Measurements from ENCODE around the gene TMEM156.

TMEM156 gene

DNA sequence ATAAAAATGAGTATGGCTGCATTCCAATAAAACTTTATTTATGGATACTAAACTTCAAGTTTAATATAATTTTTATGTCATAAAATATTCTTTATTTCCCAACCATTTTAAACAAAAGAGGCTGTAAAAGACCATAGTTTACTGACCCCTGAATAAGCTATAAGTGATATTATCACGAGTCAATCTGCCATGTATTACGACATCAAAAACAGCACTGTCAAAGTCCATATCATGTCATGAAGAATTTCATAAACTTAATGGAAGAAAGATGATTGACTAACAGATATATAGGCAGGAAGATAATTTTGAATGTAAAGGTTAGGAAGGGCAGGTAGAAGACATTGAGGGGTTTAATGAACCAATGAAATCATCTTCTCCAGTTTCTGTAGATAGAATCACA, 18.2 kb downstream of the TMEM156 start:
- TF ChIP-seq, protein P1, sequence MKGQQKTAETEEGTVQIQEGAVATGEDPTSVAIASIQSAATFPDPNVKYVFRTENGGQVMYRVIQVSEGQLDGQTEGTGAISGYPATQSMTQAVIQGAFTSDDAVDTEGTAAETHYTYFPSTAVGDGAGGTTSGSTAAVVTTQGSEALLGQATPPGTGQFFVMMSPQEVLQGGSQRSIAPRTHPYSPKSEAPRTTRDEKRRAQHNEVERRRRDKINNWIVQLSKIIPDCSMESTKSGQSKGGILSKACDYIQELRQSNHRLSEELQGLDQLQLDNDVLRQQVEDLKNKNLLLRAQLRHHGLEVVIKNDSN (IDR thresholded peaks at IDR 0.05): no peak
- TF ChIP-seq EGR1 (IDR thresholded peaks at IDR 0.05): no peak
- no peak for TF ChIP-seq ZBTB7A (IDR thresholded peaks at IDR 0.05; ENCODE audit: low read depth)
- no peak for TF ChIP-seq CEBPB (IDR thresholded peaks at IDR 0.05)

DNA sequence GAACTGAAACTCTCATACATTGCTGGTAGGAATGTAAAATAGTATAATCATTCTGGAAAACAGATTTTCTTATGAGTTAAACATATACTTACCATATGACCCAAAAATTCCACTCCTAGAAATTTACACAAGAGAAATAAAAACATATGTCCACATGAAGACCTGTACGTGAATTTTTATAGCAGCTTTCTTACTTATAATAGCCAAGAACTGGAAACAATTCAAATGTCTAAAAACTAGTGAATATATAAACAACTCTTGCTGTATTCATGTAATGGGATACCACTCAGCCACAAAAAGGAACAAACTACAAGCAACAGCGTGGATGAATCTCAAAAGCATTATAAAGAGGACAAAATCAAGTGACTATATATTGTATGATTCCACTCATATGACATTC, 27.5 kb downstream of the TMEM156 start:
- TF ChIP-seq TAF1 (IDR thresholded peaks at IDR 0.05; ENCODE audit: low read depth) (no peak), YY1 (IDR thresholded peaks at IDR 0.05; ENCODE audit: low read depth) (no peak), TCF12 (IDR thresholded peaks at IDR 0.05; ENCODE audit: low read depth) (no peak), ZBTB7A (IDR thresholded peaks at IDR 0.05; ENCODE audit: low read depth) (no peak), RAD21 (IDR thresholded peaks at IDR 0.05; ENCODE audit: low read depth) (no peak), TEAD4 (IDR thresholded peaks at IDR 0.05) (no peak)
- TF ChIP-seq, protein P2, sequence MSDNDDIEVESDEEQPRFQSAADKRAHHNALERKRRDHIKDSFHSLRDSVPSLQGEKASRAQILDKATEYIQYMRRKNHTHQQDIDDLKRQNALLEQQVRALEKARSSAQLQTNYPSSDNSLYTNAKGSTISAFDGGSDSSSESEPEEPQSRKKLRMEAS (IDR thresholded peaks at IDR 0.05): no peak
- TF ChIP-seq, protein P3, sequence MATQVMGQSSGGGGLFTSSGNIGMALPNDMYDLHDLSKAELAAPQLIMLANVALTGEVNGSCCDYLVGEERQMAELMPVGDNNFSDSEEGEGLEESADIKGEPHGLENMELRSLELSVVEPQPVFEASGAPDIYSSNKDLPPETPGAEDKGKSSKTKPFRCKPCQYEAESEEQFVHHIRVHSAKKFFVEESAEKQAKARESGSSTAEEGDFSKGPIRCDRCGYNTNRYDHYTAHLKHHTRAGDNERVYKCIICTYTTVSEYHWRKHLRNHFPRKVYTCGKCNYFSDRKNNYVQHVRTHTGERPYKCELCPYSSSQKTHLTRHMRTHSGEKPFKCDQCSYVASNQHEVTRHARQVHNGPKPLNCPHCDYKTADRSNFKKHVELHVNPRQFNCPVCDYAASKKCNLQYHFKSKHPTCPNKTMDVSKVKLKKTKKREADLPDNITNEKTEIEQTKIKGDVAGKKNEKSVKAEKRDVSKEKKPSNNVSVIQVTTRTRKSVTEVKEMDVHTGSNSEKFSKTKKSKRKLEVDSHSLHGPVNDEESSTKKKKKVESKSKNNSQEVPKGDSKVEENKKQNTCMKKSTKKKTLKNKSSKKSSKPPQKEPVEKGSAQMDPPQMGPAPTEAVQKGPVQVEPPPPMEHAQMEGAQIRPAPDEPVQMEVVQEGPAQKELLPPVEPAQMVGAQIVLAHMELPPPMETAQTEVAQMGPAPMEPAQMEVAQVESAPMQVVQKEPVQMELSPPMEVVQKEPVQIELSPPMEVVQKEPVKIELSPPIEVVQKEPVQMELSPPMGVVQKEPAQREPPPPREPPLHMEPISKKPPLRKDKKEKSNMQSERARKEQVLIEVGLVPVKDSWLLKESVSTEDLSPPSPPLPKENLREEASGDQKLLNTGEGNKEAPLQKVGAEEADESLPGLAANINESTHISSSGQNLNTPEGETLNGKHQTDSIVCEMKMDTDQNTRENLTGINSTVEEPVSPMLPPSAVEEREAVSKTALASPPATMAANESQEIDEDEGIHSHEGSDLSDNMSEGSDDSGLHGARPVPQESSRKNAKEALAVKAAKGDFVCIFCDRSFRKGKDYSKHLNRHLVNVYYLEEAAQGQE (IDR thresholded peaks at IDR 0.05; ENCODE audit: low read depth): no peak

DNA sequence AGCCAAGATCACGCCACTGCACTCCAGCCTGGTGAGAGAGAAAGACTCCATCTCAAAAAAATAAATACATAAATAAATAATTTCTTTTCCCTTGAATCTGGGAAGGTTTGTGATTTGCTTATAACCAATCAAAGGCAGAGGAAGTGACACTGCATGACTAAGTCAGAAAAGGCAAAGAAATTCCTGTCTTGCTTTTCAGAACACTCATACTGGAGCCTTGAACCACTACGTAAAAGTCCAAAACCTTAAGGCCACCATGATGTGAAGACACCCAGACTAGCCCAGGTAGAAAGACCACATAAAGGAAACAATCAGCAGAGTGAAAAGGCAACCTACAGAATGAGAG, 36.6 kb downstream of the TMEM156 start:
- TF ChIP-seq, protein P3 (IDR thresholded peaks at IDR 0.05; ENCODE audit: low read depth): no peak
- TF ChIP-seq ZBTB7A (IDR thresholded peaks at IDR 0.05; ENCODE audit: low read depth): no peak
- no peak for TF ChIP-seq TEAD4 (IDR thresholded peaks at IDR 0.05)
- no peak for TF ChIP-seq TAF1 (IDR thresholded peaks at IDR 0.05; ENCODE audit: low read depth)
- TF ChIP-seq, protein P1 (IDR thresholded peaks at IDR 0.05): no peak
- no peak for TF ChIP-seq CREB1 (IDR thresholded peaks at IDR 0.05; ENCODE audit: low read depth)
- TF ChIP-seq RAD21 (IDR thresholded peaks at IDR 0.05; ENCODE audit: low read depth): no peak
- TF ChIP-seq TCF12 (IDR thresholded peaks at IDR 0.05; ENCODE audit: low read depth): no peak
- TF ChIP-seq FOXM1 (IDR thresholded peaks at IDR 0.05; ENCODE audit: borderline replicate concordance, low read depth): no peak
- TF ChIP-seq NFIC (IDR thresholded peaks at IDR 0.05): no peak
- TF ChIP-seq, protein P2 (IDR thresholded peaks at IDR 0.05): no peak
- TF ChIP-seq EGR1 (IDR thresholded peaks at IDR 0.05): no peak

DNA sequence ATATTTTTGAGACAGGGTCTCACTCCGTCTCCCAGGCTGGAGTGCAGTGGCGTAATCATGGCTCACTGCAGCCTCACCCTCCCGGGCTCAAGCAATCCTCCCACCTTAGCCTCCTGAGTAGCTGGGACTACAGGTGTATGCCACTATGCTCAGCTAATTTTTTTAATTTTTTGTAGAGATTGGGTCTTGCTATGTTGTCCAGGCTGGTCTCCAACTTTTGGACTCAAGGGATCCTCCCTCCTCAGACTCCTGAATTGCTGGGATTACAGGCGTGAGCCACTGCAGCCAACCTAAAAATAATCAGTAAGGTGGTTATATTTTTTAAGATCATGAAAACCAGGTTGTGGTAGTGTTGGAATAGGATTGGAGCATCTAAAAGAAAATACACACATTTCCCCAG, 38.1 kb downstream of the TMEM156 start:
- TF ChIP-seq TAF1 (IDR thresholded peaks at IDR 0.05; ENCODE audit: low read depth): no peak

DNA sequence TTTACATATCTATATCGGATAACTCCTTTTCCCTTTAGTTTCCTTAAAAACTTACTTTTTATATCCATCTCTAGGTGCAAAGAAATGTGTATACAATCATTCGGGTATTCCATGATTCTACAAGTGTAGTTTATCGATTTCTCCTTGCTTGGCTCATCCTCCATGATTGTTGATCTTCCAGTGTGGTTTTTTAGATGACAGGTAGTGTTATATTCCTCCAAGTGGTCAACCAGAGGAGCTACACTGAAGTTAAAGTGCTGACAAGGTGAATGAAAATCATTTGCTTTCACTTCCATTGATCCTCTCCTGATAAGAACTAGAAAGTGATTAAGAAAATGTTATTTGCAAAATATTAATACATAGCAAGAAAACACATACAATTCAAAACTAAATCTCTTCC, 38.5 kb downstream of the TMEM156 start:
- peak; percentile 24; the same call in 1 of the 2 replicates for TF ChIP-seq RAD21 (IDR thresholded peaks at IDR 0.05; ENCODE audit: low read depth)
- no peak for TF ChIP-seq TEAD4 (IDR thresholded peaks at IDR 0.05)

DNA sequence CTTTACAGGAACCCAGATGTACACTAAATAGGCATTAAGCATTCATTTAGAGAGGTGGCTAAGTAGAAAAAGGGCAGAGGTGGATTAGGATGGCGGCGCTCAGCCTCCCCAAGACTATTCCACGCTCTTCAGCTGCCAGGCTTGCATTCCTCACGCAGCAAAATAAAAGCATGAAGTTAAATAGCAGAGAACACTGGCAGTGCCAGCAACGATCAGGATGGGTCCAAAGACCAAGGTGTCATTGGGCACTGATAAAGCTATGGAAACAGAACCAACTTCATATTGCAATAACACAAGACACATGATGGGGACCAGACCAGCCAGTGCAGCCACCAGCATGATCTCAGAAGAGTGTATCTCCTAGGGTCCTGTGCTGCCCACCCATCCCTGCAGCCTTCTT, 42.0 kb downstream of the TMEM156 start:
- TF ChIP-seq YY1 (IDR thresholded peaks at IDR 0.05; ENCODE audit: low read depth) (no peak), EGR1 (IDR thresholded peaks at IDR 0.05) (no peak), CREB1 (IDR thresholded peaks at IDR 0.05; ENCODE audit: low read depth) (no peak)

DNA sequence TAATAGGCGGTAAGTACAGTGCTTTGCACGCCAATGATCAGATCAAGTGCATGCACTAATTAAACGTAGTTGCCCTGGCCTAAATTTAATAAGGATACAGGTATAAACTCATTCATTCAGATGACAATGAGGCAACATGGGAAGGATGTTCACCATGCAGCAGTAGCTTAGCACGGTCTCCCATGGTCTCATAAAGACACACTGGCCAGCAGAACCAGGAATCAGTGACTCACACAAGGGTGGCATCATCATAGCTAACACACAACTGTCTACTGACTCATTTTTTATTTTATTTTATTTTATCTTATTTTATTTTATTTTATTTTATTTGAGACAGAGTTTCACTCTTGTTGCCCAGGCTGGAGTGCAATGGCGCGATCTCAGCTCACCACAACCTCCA, 42.7 kb downstream of the TMEM156 start:
- TF ChIP-seq TCF12 (IDR thresholded peaks at IDR 0.05; ENCODE audit: low read depth): no peak
- TF ChIP-seq, protein P3 (IDR thresholded peaks at IDR 0.05; ENCODE audit: low read depth): no peak
- TF ChIP-seq TEAD4 (IDR thresholded peaks at IDR 0.05): no peak
- TF ChIP-seq EP300 (IDR thresholded peaks at IDR 0.05; ENCODE audit: borderline replicate concordance): no peak
- TF ChIP-seq CREB1 (IDR thresholded peaks at IDR 0.05; ENCODE audit: low read depth): no peak
- TF ChIP-seq, protein P2 (IDR thresholded peaks at IDR 0.05): no peak
- no peak for TF ChIP-seq EGR1 (IDR thresholded peaks at IDR 0.05)
- no peak for TF ChIP-seq FOXM1 (IDR thresholded peaks at IDR 0.05; ENCODE audit: borderline replicate concordance, low read depth)
- TF ChIP-seq CEBPB (IDR thresholded peaks at IDR 0.05): no peak
- TF ChIP-seq, protein P1 (IDR thresholded peaks at IDR 0.05): no peak
- TF ChIP-seq NFIC (IDR thresholded peaks at IDR 0.05): no peak
- TF ChIP-seq RAD21 (IDR thresholded peaks at IDR 0.05; ENCODE audit: low read depth): no peak
- no peak for TF ChIP-seq YY1 (IDR thresholded peaks at IDR 0.05; ENCODE audit: low read depth)
- TF ChIP-seq TAF1 (IDR thresholded peaks at IDR 0.05; ENCODE audit: low read depth): no peak
- TF ChIP-seq ZBTB7A (IDR thresholded peaks at IDR 0.05; ENCODE audit: low read depth): no peak
